CD4-positive, alpha-beta T cell (primary cell): Measurements from ENCODE around the gene DUOXA1. TPM values are rescaled to one million over a fixed set of nuclear protein-coding genes. Genes with fewer than 3 reads are reported as not detected.

Source experiments
- ATAC-seq: fragments of 200-7000 bp; cut with Tn5 transposase; one replicate; pipeline ENCODE4 v1.10.0; 2022; ENCODE audit warnings: mild to moderate bottlenecking; ENCODE audit not compliant: poor library complexity
- CTCF ChIA-PET: fragments of 350-600 bp; sonication (Branson Sonifier 250); formaldehyde crosslinking; loops from one replicate; lab custom pipeline; 2021; ENCODE audit warnings: antibody characterized with exemption, inconsistent platforms; lab: Charles Lee
- POLR2A ChIA-PET: fragments of 350-600 bp; sonication (Branson Sonifier 250); formaldehyde crosslinking; loops from one replicate; lab custom pipeline; 2021; ENCODE audit warnings: antibody characterized with exemption, inconsistent platforms; lab: Charles Lee
- DNase-seq, 14 experiments: peaks; one replicate each; pipeline ENCODE4 v3.0.0-alpha.2; 2013 to 2020; ENCODE audit warnings: mixed read lengths in 2 of 14
- H3K27ac ChIP-seq, 2 donors: one replicate each; pipeline versions ENCODE4 v1.5.1 to v1.7.0; 2013; ENCODE audit warnings: low read length in 2 of 2, low read depth in 1 of 2, mild to moderate bottlenecking in 1 of 2
- H3K27me3 ChIP-seq, 2 experiments: 1 replicate in 1 of 2; 2 replicates in 1 of 2; pipeline versions ENCODE4 v1.6.1 to v1.7.0; 2013; ENCODE audit warnings: low read length in 2 of 2, control low read depth in 1 of 2, mild to moderate bottlenecking in 1 of 2, moderate library complexity in 1 of 2; ENCODE audit not compliant: insufficient read depth in 2 of 2, control insufficient read depth in 1 of 2
- H3K36me3 ChIP-seq: one replicate; pipeline ENCODE4 v1.6.1; 2013; ENCODE audit warnings: low read length, control low read depth; ENCODE audit not compliant: insufficient read depth
- H3K4me1 ChIP-seq: one replicate; pipeline ENCODE4 v1.6.1; 2013; ENCODE audit warnings: low read length, control low read depth; ENCODE audit not compliant: insufficient read depth
- H3K4me3 ChIP-seq: one replicate; pipeline ENCODE4 v1.5.1; 2013; ENCODE audit warnings: mild to moderate bottlenecking, low read length, moderate library complexity
- H3K9me3 ChIP-seq, 2 experiments: 1 replicate in 1 of 2; 2 replicates in 1 of 2; pipeline versions ENCODE4 v1.6.1 to v1.7.0; 2013; ENCODE audit warnings: low read length in 2 of 2, mild to moderate bottlenecking in 2 of 2, control low read depth in 1 of 2, moderate library complexity in 1 of 2; ENCODE audit not compliant: control insufficient read depth in 1 of 2, insufficient read depth in 1 of 2
- H3K27ac Mint-ChIP-seq: one replicate; pipeline ENCODE4 v1.8.0; 2020; ENCODE audit warnings: mixed read lengths
- H3K27me3 Mint-ChIP-seq: one replicate; pipeline ENCODE4 v1.8.0; 2021; ENCODE audit warnings: mixed read lengths
- H3K36me3 Mint-ChIP-seq: one replicate; pipeline ENCODE4 v1.8.0; 2021; ENCODE audit warnings: low read depth, mixed read lengths
- H3K4me1 Mint-ChIP-seq: one replicate; pipeline ENCODE4 v1.8.0; 2021; ENCODE audit warnings: low read depth, mixed read lengths
- H3K4me3 Mint-ChIP-seq: one replicate; pipeline ENCODE4 v1.8.0; 2020; ENCODE audit warnings: mild to moderate bottlenecking, mixed read lengths
- H3K9me3 Mint-ChIP-seq: one replicate; pipeline ENCODE4 v1.8.0; 2020; ENCODE audit warnings: mixed read lengths
- CTCF ChIP-seq: fragments of 200-600 bp; IDR thresholded peaks from one replicate; pipeline ENCODE4 v1.8.0; 2022; ENCODE audit warnings: antibody characterized with exemption, mild to moderate bottlenecking
- intact Hi-C, 2 experiments: fragments of 100-400 bp; cut with DNase I in 1 of 2; cut with micrococcal nuclease in 1 of 2; formaldehyde crosslinking; loops; one replicate each; pipeline versions ENCODE4 v1.15.1 to v1.9.0; 2023 to 2025; cut with DNase I, micrococcal nuclease
- total RNA-seq, 174 experiments: library from RNA in 2 of 174; stranded (reverse) in 2 of 174; gene quantifications; one replicate each; pipeline ENCODE4 v1.2.3 and lab custom pipeline; 2021 to 2026

The DUOXA1 gene
- total RNA-seq, 2 experiments from 2014 or later, result 0.44 to 1.0 TPM

GRCh38 chr15:45166834-45167630, 37.4 kb upstream of the DUOXA1 start:
- no peaks in the 10 kb centered on the region for H3K36me3 Mint-ChIP-seq
- H3K4me1 Mint-ChIP-seq, result peaks cover 15% of the 10 kb centered on the region
- TF ChIP-seq CTCF, result peak; percentile 65
- ChIA-PET POLR2A (interaction anchor here (0.6 to 3.7 kb wide), 13 partner anchors 9 to 235 kb away, joined by 3 to 53 read pairs (median 4); partner anchors contain the start of gene SHF), CTCF (interaction anchor here (0.7 to 2.2 kb wide), 8 partner anchors 12 to 234 kb away, joined by 3 to 14 read pairs (median 8); partner anchors contain the start of gene SHF)
- no peaks in the 10 kb centered on the region for H3K9me3 ChIP-seq
- peaks cover 29% of the 10 kb centered on the region for H3K4me1 ChIP-seq
- ATAC-seq (peak; percentile 90), DNase-seq (peak; percentile 69 to 91 (median 78))
- peak overlapping the region; percentile 73 to 83 for H3K27ac ChIP-seq
- peak overlapping the region; percentile 89 for H3K27ac Mint-ChIP-seq
- no peaks in the 10 kb centered on the region for H3K27me3 ChIP-seq
- peak overlapping the region; percentile 78 for H3K4me3 ChIP-seq
- no peaks in the 10 kb centered on the region for H3K27me3 Mint-ChIP-seq
- intact Hi-C loops, result loop anchor here (1.0 to 10.0 kb wide), 7 partner anchors 33 to 1985 kb away; partner anchors contain the start of genes BLOC1S6 (in 1 of the 2), DUOX1 (in 1 of the 2) and DUOXA1 (in 1 of the 2)
- H3K36me3 ChIP-seq, result no peaks in the 10 kb centered on the region
- H3K9me3 Mint-ChIP-seq, result no peaks in the 10 kb centered on the region
- H3K4me3 Mint-ChIP-seq, result peak overlapping the region; percentile 85

- Histone ChIP-seq H3K27me3 (no peaks in the 10 kb centered on the region), H3K36me3 (no peaks in the 10 kb centered on the region), H3K27ac (no peak overlapping the region), H3K4me3 (no peak overlapping the region), H3K9me3 (no peaks in the 10 kb centered on the region), H3K4me1 (peaks cover 29% of the 10 kb centered on the region)
- no peaks in the 10 kb centered on the region for H3K36me3 Mint-ChIP-seq
- ATAC-seq, result no peak
- H3K9me3 Mint-ChIP-seq, result no peaks in the 10 kb centered on the region
- DNase-seq, result no peak
- no peaks in the 10 kb centered on the region for H3K27me3 Mint-ChIP-seq
- peak overlapping the region; percentile 84 for H3K4me3 Mint-ChIP-seq
- peak overlapping the region; percentile 85 for H3K27ac Mint-ChIP-seq
- no peak for TF ChIP-seq CTCF
- H3K4me1 Mint-ChIP-seq, result peaks cover 15% of the 10 kb centered on the region
- ChIA-PET POLR2A (interaction anchor here (3.7 to 4.9 kb wide), 2 partner anchors 33 to 35 kb away, joined by 19 to 36 read pairs; no protein-coding TSS in a partner anchor), CTCF (interaction anchor here (1.1 to 3.0 kb wide), 3 partner anchors 33 to 111 kb away, joined by 3 to 12 read pairs (median 4); no protein-coding TSS in a partner anchor)
- intact Hi-C loops, result loop anchor here (5.0 to 10.0 kb wide), 5 partner anchors 38 to 1983 kb away; partner anchors contain the start of genes BLOC1S6 (in 1 of the 2), DUOX1 (in 1 of the 2) and DUOXA1 (in 1 of the 2)
These were observed 35.9 kb upstream of the DUOXA1 start for GRCh38 chr15:45165536-45165935.

GRCh38 chr15:45164914-45165313, 35.2 kb upstream of the DUOXA1 start:
- Mint-ChIP-seq H3K27me3 (no peaks in the 10 kb centered on the region), H3K4me3 (peak overlapping the region; percentile 84), H3K9me3 (no peaks in the 10 kb centered on the region), H3K27ac (peak overlapping the region; percentile 85), H3K4me1 (peaks cover 15% of the 10 kb centered on the region), H3K36me3 (no peaks in the 10 kb centered on the region)
- H3K36me3 ChIP-seq, result no peaks in the 10 kb centered on the region
- ATAC-seq (no peak), DNase-seq (no peak)
- ChIA-PET POLR2A (interaction anchor here (3.7 to 4.9 kb wide), 2 partner anchors 33 to 36 kb away, joined by 19 to 36 read pairs; no protein-coding TSS in a partner anchor), CTCF (interaction anchor here (1.1 to 3.0 kb wide), 4 partner anchors 34 to 112 kb away, joined by 3 to 15 read pairs (median 8); no protein-coding TSS in a partner anchor)
- no peak overlapping the region for H3K27ac ChIP-seq
- H3K4me1 ChIP-seq, result peaks cover 29% of the 10 kb centered on the region
- intact Hi-C loops, result loop anchor here (5.0 to 10.0 kb wide), 5 partner anchors 38 to 1983 kb away; partner anchors contain the start of genes BLOC1S6 (in 1 of the 2), DUOX1 (in 1 of the 2) and DUOXA1 (in 1 of the 2)
- H3K9me3 ChIP-seq, result no peaks in the 10 kb centered on the region
- no peak for TF ChIP-seq CTCF
- H3K27me3 ChIP-seq, result no peaks in the 10 kb centered on the region
- H3K4me3 ChIP-seq, result no peak overlapping the region
